Mesendoderm (in vitro differentiated cells): Measurements from ENCODE around the gene HOXA9.

Source experiments
- DNase-seq: peaks from one replicate; pipeline ENCODE4 v3.0.0; 2013
- H2AK5ac ChIP-seq: 2 replicates; pipeline ENCODE4 v1.6.1; 2013; ENCODE audit warnings: low read length, inconsistent platforms
- H2BK120ac ChIP-seq: 2 replicates; pipeline ENCODE4 v1.6.1; 2013; ENCODE audit warnings: low read depth, mild to moderate bottlenecking, low read length, moderate library complexity, mixed read lengths
- H2BK15ac ChIP-seq: replicated peaks from 2 replicates; pipeline ENCODE4 v1.6.1; 2013; ENCODE audit warnings: low read depth, mild to moderate bottlenecking, moderate library complexity
- H2BK5ac ChIP-seq: 2 replicates; pipeline ENCODE4 v1.6.1; 2013; ENCODE audit warnings: low read length, inconsistent platforms
- H3K18ac ChIP-seq: 2 replicates; pipeline ENCODE4 v1.6.1; 2013; ENCODE audit warnings: mild to moderate bottlenecking, low read length, mixed read lengths
- H3K23ac ChIP-seq: one replicate; pipeline ENCODE4 v1.6.1; 2013; ENCODE audit warnings: low read length
- H3K27ac ChIP-seq: 2 replicates; pipeline ENCODE4 v1.5.1; 2013; ENCODE audit warnings: low read depth, mild to moderate bottlenecking, inconsistent platforms, low read length, moderate library complexity
- H3K27me3 ChIP-seq: 2 replicates; pipeline ENCODE4 v1.6.1; 2013; ENCODE audit warnings: low read length, control low read depth, mild to moderate bottlenecking, inconsistent platforms; ENCODE audit not compliant: insufficient read depth, poor library complexity
- H3K36me3 ChIP-seq: 2 replicates; pipeline ENCODE4 v1.6.1; 2013; ENCODE audit warnings: low read length, inconsistent platforms; ENCODE audit not compliant: control insufficient read depth, insufficient read depth
- H3K4ac ChIP-seq: one replicate; pipeline ENCODE4 v1.6.1; 2013; ENCODE audit warnings: low read depth, mild to moderate bottlenecking, low read length, moderate library complexity
- H3K4me1 ChIP-seq: 2 replicates; pipeline ENCODE4 v1.6.1; 2013; ENCODE audit warnings: low read depth, low read length, inconsistent platforms; ENCODE audit not compliant: control insufficient read depth
- H3K4me2 ChIP-seq: 2 replicates; pipeline ENCODE4 v1.6.1; 2013; ENCODE audit warnings: low read length
- H3K4me3 ChIP-seq: 2 replicates; pipeline ENCODE4 v1.5.1; 2013; ENCODE audit warnings: mild to moderate bottlenecking, low read length
- H3K56ac ChIP-seq: one replicate; pipeline ENCODE4 v1.6.1; 2013; ENCODE audit warnings: low read length
- H3K79me1 ChIP-seq: 2 replicates; pipeline ENCODE4 v1.6.1; 2013; ENCODE audit warnings: low read length, inconsistent platforms
- H3K79me2 ChIP-seq: 2 replicates; pipeline ENCODE4 v1.6.1; 2013; ENCODE audit warnings: mild to moderate bottlenecking, low read length; ENCODE audit not compliant: control insufficient read depth, insufficient read depth
- H3K9ac ChIP-seq: 2 replicates; pipeline ENCODE4 v1.6.1; 2013; ENCODE audit warnings: low read length, inconsistent platforms
- H4K5ac ChIP-seq: one replicate; pipeline ENCODE4 v1.6.1; 2013; ENCODE audit warnings: low read length
- H4K8ac ChIP-seq: one replicate; pipeline ENCODE4 v1.6.1; 2013; ENCODE audit warnings: low read depth, mild to moderate bottlenecking, control low read depth, low read length, moderate library complexity
- WGBS: extraction: QIAGEN DNeasy Blood & Tissue Kit; methylation state at CpG from one replicate; pipeline ENCODE4 v1.1.7; 2013; ENCODE audit warnings: low lambda C conversion rate, missing lambda C conversion rate; ENCODE audit not compliant: insufficient coverage; ENCODE audit errors: extremely low coverage; 5-methylcytosine and 5-hydroxymethylcytosine counted together

Gene HOXA9

DNA sequence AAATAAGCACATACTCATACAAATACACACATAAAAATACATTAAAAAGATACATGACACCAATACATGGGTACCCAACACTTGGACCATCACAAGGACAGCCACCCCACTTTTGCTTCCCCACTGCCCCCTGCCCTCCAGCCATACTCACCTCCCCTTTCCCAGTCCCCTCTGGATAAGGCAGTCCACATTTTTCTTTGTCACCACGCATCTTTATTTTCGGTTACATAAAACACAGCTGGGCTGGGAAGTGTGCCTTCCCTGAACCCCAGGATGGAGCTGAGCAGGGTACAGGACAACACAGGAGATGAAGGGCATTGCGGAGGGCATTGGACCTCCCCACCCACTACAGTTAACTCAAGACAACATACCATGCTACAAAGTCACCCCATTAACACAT is 11.8 kb downstream of the HOXA9 start:
- Histone ChIP-seq H2BK15ac (no peak overlapping the region), H3K56ac (no peak overlapping the region), H2BK120ac (no peak overlapping the region), H3K4ac (no peak overlapping the region), H3K79me1 (no peaks in the 10 kb centered on the region), H2BK5ac (no peak overlapping the region), H3K4me3 (no peak overlapping the region), H4K8ac (no peak overlapping the region), H3K36me3 (no peaks in the 10 kb centered on the region), H3K27me3 (peaks cover 92% of the 10 kb centered on the region), H3K27ac (no peak overlapping the region), H2AK5ac (no peak overlapping the region), H3K9ac (no peak overlapping the region), H3K23ac (no peak overlapping the region), H3K4me1 (no peaks in the 10 kb centered on the region), H3K4me2 (no peak overlapping the region), H4K5ac (no peak overlapping the region), H3K79me2 (no peaks in the 10 kb centered on the region), H3K18ac (no peak overlapping the region)
- no CpG with 5 or more reads among the region's 3 CpGs for WGBS
- no peak for DNase-seq

DNA sequence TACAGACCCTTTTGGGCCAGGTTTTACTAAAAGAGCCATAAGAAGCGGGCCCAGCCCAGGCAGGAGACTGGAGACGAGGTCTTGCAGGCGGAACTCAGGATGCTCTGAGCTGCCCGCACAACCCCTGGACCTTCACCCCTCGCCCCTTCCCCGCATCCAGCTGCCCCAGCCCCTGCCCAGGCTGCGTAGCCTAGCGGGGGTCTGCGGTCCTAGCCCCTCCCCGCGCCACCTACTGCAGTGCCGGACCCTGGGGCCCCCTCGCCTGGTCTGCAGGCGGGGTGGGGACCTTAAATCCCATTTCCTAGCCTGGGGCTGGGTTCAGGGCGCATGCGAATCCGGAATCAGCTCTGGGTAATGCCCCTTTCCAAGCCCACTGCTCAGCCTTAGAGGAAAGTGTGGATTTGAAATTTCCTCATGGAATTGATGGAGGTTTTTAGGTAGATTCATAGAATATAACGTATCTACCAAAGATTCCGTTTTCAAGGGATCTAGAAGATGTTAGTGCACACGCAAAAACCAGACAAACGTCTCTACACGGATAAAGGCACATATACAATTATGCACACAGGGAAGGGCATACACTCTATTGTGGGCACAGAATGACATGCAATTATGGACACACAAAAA is 12.4 kb downstream of the HOXA9 start:
- no peaks in the 10 kb centered on the region for H3K79me2 ChIP-seq
- H2BK15ac ChIP-seq, result no peak overlapping the region
- H3K36me3 ChIP-seq, result no peaks in the 10 kb centered on the region
- no peak overlapping the region for H4K8ac ChIP-seq
- no peak overlapping the region for H3K56ac ChIP-seq
- WGBS, result no CpG with 5 or more reads among the region's 22 CpGs
- no peak overlapping the region for H3K4me2 ChIP-seq
- H2AK5ac ChIP-seq, result no peak overlapping the region
- no peaks in the 10 kb centered on the region for H3K4me1 ChIP-seq
- H3K27ac ChIP-seq, result no peak overlapping the region
- no peak overlapping the region for H3K4me3 ChIP-seq
- H3K18ac ChIP-seq, result no peak overlapping the region
- H2BK120ac ChIP-seq, result no peak overlapping the region
- H3K4ac ChIP-seq, result no peak overlapping the region
- no peak overlapping the region for H2BK5ac ChIP-seq
- DNase-seq, result no peak
- peaks cover 92% of the 10 kb centered on the region for H3K27me3 ChIP-seq
- H3K79me1 ChIP-seq, result no peaks in the 10 kb centered on the region
- H3K23ac ChIP-seq, result no peak overlapping the region
- H3K9ac ChIP-seq, result no peak overlapping the region
- H4K5ac ChIP-seq, result no peak overlapping the region

DNA sequence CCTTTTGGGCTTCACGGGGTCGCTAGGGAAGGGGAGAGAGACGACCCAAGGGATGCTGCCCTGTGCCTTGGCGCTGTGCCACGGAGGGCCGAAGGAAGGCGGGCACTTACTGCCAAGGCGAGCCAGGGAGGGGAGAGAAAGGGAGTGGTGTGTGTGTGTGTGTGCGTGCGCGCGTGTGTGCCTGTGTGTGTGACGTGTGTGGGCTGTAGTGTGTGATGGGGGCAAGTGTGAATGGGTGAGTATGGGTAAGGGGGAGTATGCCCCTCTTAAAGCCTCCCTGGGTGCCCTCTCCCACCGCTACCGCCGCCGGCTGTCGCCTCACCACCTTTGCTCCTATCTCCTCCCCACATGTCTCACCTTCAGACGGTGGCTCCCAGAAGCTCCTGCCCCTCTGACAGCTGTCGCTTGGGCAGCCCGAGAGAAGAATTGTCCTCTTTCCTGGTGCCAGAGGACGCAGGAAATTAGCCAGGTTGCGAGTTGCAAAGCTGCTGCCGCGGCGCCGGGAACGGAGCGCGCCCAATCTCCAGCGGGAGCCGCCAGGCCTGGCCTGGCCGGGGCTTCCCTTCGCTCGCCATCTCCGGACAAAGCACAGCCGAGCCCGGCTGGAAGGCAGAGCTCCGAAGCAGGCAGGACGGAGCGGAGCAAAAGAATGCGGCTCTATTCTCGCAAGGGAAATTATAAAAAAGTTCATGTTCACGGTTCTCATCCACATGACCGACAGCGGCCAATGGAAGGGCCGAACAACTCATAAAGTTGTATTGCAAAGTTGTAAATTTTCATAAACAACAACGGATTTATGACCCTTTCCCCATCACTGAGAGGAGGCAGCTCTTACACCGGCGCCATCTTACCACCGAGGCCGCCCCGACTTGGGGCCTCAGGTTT is 13.2 kb downstream of the HOXA9 start, which contains the start of gene HOXA3:
TSS of gene HOXA3 (minus strand) at position 653 of the 885 bp plus-strand sequence. CDS start 41,943 bp downstream, outside the sequence.
- Histone ChIP-seq H2BK5ac (no peak within 1 kb of the TSS), H3K18ac (no peak within 1 kb of the TSS), H3K4me3 (no peak within 1 kb of the TSS), H4K5ac (no peak within 1 kb of the TSS), H3K4me2 (no peak within 1 kb of the TSS), H3K79me2 (no peaks in the 10 kb centered on the region), H2BK15ac (no peak within 1 kb of the TSS), H3K36me3 (no peaks in the 10 kb centered on the region), H3K27ac (no peak within 1 kb of the TSS), H2BK120ac (no peak within 1 kb of the TSS), H3K27me3 (peaks cover 89% of the 10 kb centered on the region), H2AK5ac (no peak within 1 kb of the TSS), H3K9ac (no peak within 1 kb of the TSS), H3K56ac (no peak within 1 kb of the TSS), H4K8ac (no peak within 1 kb of the TSS), H3K79me1 (no peaks in the 10 kb centered on the region), H3K23ac (no peak within 1 kb of the TSS), H3K4ac (no peak within 1 kb of the TSS), H3K4me1 (no peaks in the 10 kb centered on the region)
- WGBS, result no CpG with 5 or more reads among the region's 53 CpGs
- no peak for DNase-seq

DNA sequence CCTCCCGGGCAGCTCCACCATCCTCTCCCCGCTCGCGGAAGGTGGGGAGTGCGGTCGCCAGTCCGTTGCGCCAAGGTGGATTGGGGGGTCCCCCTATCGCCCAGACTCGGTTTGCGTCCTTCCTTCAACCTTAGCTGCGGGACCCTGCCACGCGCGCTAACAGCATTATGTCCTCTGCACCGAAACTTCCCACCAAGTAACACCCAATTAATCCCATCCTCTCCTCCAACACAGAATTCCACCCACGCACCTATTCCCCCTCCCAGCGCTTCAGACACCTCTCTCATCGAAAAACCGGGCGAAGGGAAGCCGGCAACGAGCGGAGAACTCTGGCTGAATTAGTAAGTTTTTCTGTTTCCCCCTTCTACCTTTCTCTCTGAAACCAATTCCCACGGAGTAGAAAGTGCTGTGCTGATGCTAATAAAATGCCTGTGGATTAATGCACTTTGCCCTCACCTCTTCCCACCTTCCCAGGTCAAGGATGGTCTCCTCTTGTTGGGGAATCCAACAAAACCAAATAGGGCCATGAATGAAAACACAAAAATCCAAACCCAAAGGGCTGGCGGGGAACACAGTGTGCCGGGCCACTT is 13.9 kb downstream of the HOXA9 start:
- H2BK5ac ChIP-seq, result no peak overlapping the region
- no peaks in the 10 kb centered on the region for H3K79me1 ChIP-seq
- no peak overlapping the region for H2BK15ac ChIP-seq
- H3K4me1 ChIP-seq, result no peaks in the 10 kb centered on the region
- H3K56ac ChIP-seq, result no peak overlapping the region
- no peak overlapping the region for H3K9ac ChIP-seq
- WGBS, result no CpG with 5 or more reads among the region's 27 CpGs
- no peak overlapping the region for H3K4me3 ChIP-seq
- no peak overlapping the region for H4K5ac ChIP-seq
- H3K4ac ChIP-seq, result no peak overlapping the region
- H3K27ac ChIP-seq, result no peak overlapping the region
- peak overlapping the region; percentile 33 for H3K23ac ChIP-seq
- H3K79me2 ChIP-seq, result no peaks in the 10 kb centered on the region
- H3K4me2 ChIP-seq, result peak overlapping the region; percentile 36
- no peak overlapping the region for H2BK120ac ChIP-seq
- no peaks in the 10 kb centered on the region for H3K36me3 ChIP-seq
- no peak overlapping the region for H4K8ac ChIP-seq
- no peak overlapping the region for H2AK5ac ChIP-seq
- DNase-seq, result no peak
- H3K27me3 ChIP-seq, result peaks cover 89% of the 10 kb centered on the region
- H3K18ac ChIP-seq, result no peak overlapping the region

DNA sequence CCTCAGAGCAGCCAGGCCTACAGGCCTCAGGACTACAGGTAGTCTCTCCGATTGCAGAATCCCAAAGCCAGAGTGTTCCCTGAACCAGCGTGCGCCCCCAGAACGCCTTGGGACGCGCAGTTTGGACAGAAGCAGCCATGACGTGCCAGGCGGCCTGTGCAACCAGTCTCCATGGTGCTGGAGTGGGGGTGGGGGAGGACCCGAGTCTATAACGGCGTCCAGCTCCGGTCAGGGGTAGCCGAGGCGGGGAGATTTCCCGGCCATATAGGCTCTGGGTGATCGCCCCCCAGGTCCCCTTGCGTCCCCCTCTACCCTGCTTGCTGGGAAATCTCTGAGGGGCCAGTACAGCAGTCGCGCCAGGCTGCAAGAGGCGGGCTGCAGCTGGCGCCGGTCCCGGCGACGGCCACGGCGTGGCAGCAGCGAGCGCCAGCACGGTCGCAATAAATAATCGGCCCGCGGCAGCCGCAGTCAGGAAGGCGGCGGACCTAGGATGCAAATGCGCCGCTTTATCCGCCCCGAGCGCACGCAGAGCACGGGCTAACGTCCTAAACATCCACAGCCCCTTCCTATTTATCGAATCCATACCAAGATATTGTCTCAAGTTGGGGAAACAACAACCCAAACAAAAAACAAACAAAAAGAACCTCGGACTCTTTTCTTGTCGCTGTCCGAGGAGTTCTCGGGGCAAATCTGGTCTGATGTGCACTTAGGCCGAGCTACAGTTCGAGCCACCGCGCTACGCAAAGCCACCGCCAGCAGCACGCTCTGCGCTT is 14.6 kb downstream of the HOXA9 start:
- Histone ChIP-seq H3K4ac (no peak overlapping the region), H3K56ac (no peak overlapping the region), H2AK5ac (no peak overlapping the region), H3K4me2 (peak overlapping the region; percentile 36), H3K27ac (no peak overlapping the region), H2BK15ac (no peak overlapping the region), H3K79me2 (no peaks in the 10 kb centered on the region), H3K36me3 (no peaks in the 10 kb centered on the region), H3K4me1 (no peaks in the 10 kb centered on the region), H3K27me3 (peaks cover 89% of the 10 kb centered on the region), H3K9ac (no peak overlapping the region), H4K5ac (no peak overlapping the region), H3K18ac (no peak overlapping the region), H3K23ac (peak overlapping the region; percentile 33), H3K4me3 (no peak overlapping the region), H3K79me1 (no peaks in the 10 kb centered on the region), H4K8ac (no peak overlapping the region), H2BK120ac (no peak overlapping the region), H2BK5ac (no peak overlapping the region)
- WGBS, result no CpG with 5 or more reads among the region's 58 CpGs
- DNase-seq, result peak; percentile 79
